Measurements from ENCODE around the gene MLLT3.
A peak's percentile ranks its signal among the peaks of the same experiment; 100 is the strongest.

Gene MLLT3

GRCh38 chr9:20568400-20568799 lies 53.9 kb downstream of the MLLT3 start:
- peaks cover 0 to 3% of the 10 kb centered on the region in 2 donors for H3K36me3 Mint-ChIP-seq
- H3K4me3 Mint-ChIP-seq: no peak overlapping the region
- no peak overlapping the region for H3K27ac Mint-ChIP-seq
- no peaks in the 10 kb centered on the region for H3K9me3 Mint-ChIP-seq
- ATAC-seq (replicated peaks) (no peak), DNase-seq (no peak)
- peaks cover 2 to 7% of the 10 kb centered on the region in 2 donors for H3K4me1 Mint-ChIP-seq
- no peaks in the 10 kb centered on the region for H3K27me3 Mint-ChIP-seq

GRCh38 chr9:20566401-20566800 lies 55.9 kb downstream of the MLLT3 start:
- ATAC-seq (replicated peaks): no peak
- Mint-ChIP-seq H3K4me3 (no peak overlapping the region), H3K27ac (no peak overlapping the region), H3K4me1 (peaks cover 1 to 7% of the 10 kb centered on the region in 2 donors), H3K36me3 (no peaks in the 10 kb centered on the region), H3K9me3 (no peaks in the 10 kb centered on the region), H3K27me3 (no peaks in the 10 kb centered on the region)
- DNase-seq: no peak

GRCh38 chr9:20564650-20565049 lies 57.6 kb downstream of the MLLT3 start:
- no peak for ATAC-seq (replicated peaks)
- no peak for DNase-seq
- peaks cover 1 to 7% of the 10 kb centered on the region in 2 donors for H3K4me1 Mint-ChIP-seq
- no peaks in the 10 kb centered on the region for H3K36me3 Mint-ChIP-seq
- no peak overlapping the region for H3K4me3 Mint-ChIP-seq
- H3K27me3 Mint-ChIP-seq: no peaks in the 10 kb centered on the region
- no peaks in the 10 kb centered on the region for H3K9me3 Mint-ChIP-seq
- no peak overlapping the region for H3K27ac Mint-ChIP-seq

- DNase-seq: no peak
- no peak overlapping the region for H3K4me3 Mint-ChIP-seq
- no peak overlapping the region for H3K27ac Mint-ChIP-seq
- H3K4me1 Mint-ChIP-seq: peaks cover 1 to 7% of the 10 kb centered on the region in 2 donors
- no peaks in the 10 kb centered on the region for H3K27me3 Mint-ChIP-seq
- no peak for ATAC-seq (replicated peaks)
- no peaks in the 10 kb centered on the region for H3K36me3 Mint-ChIP-seq
- H3K9me3 Mint-ChIP-seq: no peaks in the 10 kb centered on the region
Measured at GRCh38 chr9:20563917-20564316, 58.4 kb downstream of the MLLT3 start.

- H3K27me3 Mint-ChIP-seq: no peaks in the 10 kb centered on the region
- H3K27ac Mint-ChIP-seq: no peak overlapping the region
- H3K36me3 Mint-ChIP-seq: no peaks in the 10 kb centered on the region
- H3K9me3 Mint-ChIP-seq: no peaks in the 10 kb centered on the region
- DNase-seq (no peak), ATAC-seq (replicated peaks) (peak in 1 of 2 donors; percentile 38)
- no peak overlapping the region for H3K4me3 Mint-ChIP-seq
- H3K4me1 Mint-ChIP-seq: peaks cover 5 to 13% of the 10 kb centered on the region in 2 donors
Measured at GRCh38 chr9:20562051-20562450, 60.2 kb downstream of the MLLT3 start.

GRCh38 chr9:20561531-20561930 lies 60.8 kb downstream of the MLLT3 start:
- peaks cover 5 to 13% of the 10 kb centered on the region in 2 donors for H3K4me1 Mint-ChIP-seq
- H3K36me3 Mint-ChIP-seq: no peaks in the 10 kb centered on the region
- no peaks in the 10 kb centered on the region for H3K27me3 Mint-ChIP-seq
- ATAC-seq (replicated peaks): no peak
- DNase-seq: no peak
- no peaks in the 10 kb centered on the region for H3K9me3 Mint-ChIP-seq
- H3K27ac Mint-ChIP-seq: no peak overlapping the region
- H3K4me3 Mint-ChIP-seq: no peak overlapping the region

- no peak for ATAC-seq (replicated peaks)
- peaks cover 9 to 17% of the 10 kb centered on the region in 2 donors for H3K4me1 Mint-ChIP-seq
- no peaks in the 10 kb centered on the region for H3K9me3 Mint-ChIP-seq
- no peaks in the 10 kb centered on the region for H3K36me3 Mint-ChIP-seq
- H3K27ac Mint-ChIP-seq: no peak overlapping the region
- H3K4me3 Mint-ChIP-seq: no peak overlapping the region
- DNase-seq: no peak
- H3K27me3 Mint-ChIP-seq: no peaks in the 10 kb centered on the region
Measured at GRCh38 chr9:20559231-20559890, 62.9 kb downstream of the MLLT3 start.

- DNase-seq (no peak), ATAC-seq (replicated peaks) (no peak)
- Mint-ChIP-seq H3K27ac (no peak overlapping the region), H3K27me3 (no peaks in the 10 kb centered on the region), H3K36me3 (no peaks in the 10 kb centered on the region), H3K9me3 (no peaks in the 10 kb centered on the region), H3K4me1 (peaks cover 12 to 25% of the 10 kb centered on the region in 2 donors), H3K4me3 (no peak overlapping the region)
Measured at GRCh38 chr9:20558566-20559016, 63.7 kb downstream of the MLLT3 start.

GRCh38 chr9:20557890-20558565 lies 64.3 kb downstream of the MLLT3 start:
- Mint-ChIP-seq H3K27me3 (no peaks in the 10 kb centered on the region), H3K9me3 (no peaks in the 10 kb centered on the region), H3K36me3 (no peaks in the 10 kb centered on the region), H3K4me1 (peaks cover 16 to 30% of the 10 kb centered on the region in 2 donors), H3K27ac (no peak overlapping the region), H3K4me3 (no peak overlapping the region)
- no peak for ATAC-seq (replicated peaks)
- no peak for DNase-seq

GRCh38 chr9:20557285-20557684 lies 65.0 kb downstream of the MLLT3 start:
- H3K9me3 Mint-ChIP-seq: no peaks in the 10 kb centered on the region
- H3K27ac Mint-ChIP-seq: no peak overlapping the region
- H3K36me3 Mint-ChIP-seq: no peaks in the 10 kb centered on the region
- H3K4me1 Mint-ChIP-seq: peaks cover 18 to 30% of the 10 kb centered on the region in 2 donors
- no peak overlapping the region for H3K4me3 Mint-ChIP-seq
- no peaks in the 10 kb centered on the region for H3K27me3 Mint-ChIP-seq
- DNase-seq (no peak), ATAC-seq (replicated peaks) (no peak)

- no peaks in the 10 kb centered on the region for H3K36me3 Mint-ChIP-seq
- no peaks in the 10 kb centered on the region for H3K9me3 Mint-ChIP-seq
- no peak for DNase-seq
- ATAC-seq (replicated peaks): peak in 1 of 2 donors; percentile 29
- peaks cover 21 to 41% of the 10 kb centered on the region in 2 donors for H3K4me1 Mint-ChIP-seq
- no peak overlapping the region for H3K27ac Mint-ChIP-seq
- no peaks in the 10 kb centered on the region for H3K27me3 Mint-ChIP-seq
- peak overlapping the region in 1 of 2 donors; percentile 11 for H3K4me3 Mint-ChIP-seq
Measured at GRCh38 chr9:20553558-20554149, 68.6 kb downstream of the MLLT3 start.

- H3K9me3 Mint-ChIP-seq: no peaks in the 10 kb centered on the region
- no peak overlapping the region for H3K4me3 Mint-ChIP-seq
- DNase-seq: no peak
- no peaks in the 10 kb centered on the region for H3K27me3 Mint-ChIP-seq
- peaks cover 21 to 41% of the 10 kb centered on the region in 2 donors for H3K4me1 Mint-ChIP-seq
- ATAC-seq (replicated peaks): peak; percentile 50 to 52
- H3K27ac Mint-ChIP-seq: no peak overlapping the region
- H3K36me3 Mint-ChIP-seq: no peaks in the 10 kb centered on the region
Measured at GRCh38 chr9:20552874-20553557, 69.3 kb downstream of the MLLT3 start.

- H3K27ac Mint-ChIP-seq: no peak overlapping the region
- no peak overlapping the region for H3K4me3 Mint-ChIP-seq
- peak in 1 of 2 donors; percentile 61 for ATAC-seq (replicated peaks)
- no peak for DNase-seq
- peaks cover 17 to 34% of the 10 kb centered on the region in 2 donors for H3K4me1 Mint-ChIP-seq
- no peaks in the 10 kb centered on the region for H3K36me3 Mint-ChIP-seq
- no peaks in the 10 kb centered on the region for H3K9me3 Mint-ChIP-seq
- no peaks in the 10 kb centered on the region for H3K27me3 Mint-ChIP-seq
Measured at GRCh38 chr9:20551835-20552234, 70.5 kb downstream of the MLLT3 start.

GRCh38 chr9:20551236-20551635 lies 71.1 kb downstream of the MLLT3 start:
- Mint-ChIP-seq H3K9me3 (no peaks in the 10 kb centered on the region), H3K4me3 (no peak overlapping the region), H3K36me3 (no peaks in the 10 kb centered on the region), H3K27ac (peak overlapping the region; percentile 25), H3K4me1 (peaks cover 17 to 34% of the 10 kb centered on the region in 2 donors), H3K27me3 (no peaks in the 10 kb centered on the region)
- ATAC-seq (replicated peaks) (no peak), DNase-seq (no peak)

Data from stimulated activated naive B cell treated with anti-CD40 and anti-IgM and Interleukin-4, amounts not matched to agents 10 μg/mL and 1 μg/mL and 100 μg/mL, for 72 hours (primary cell).